IMR-90 (cell line): ENCODE results near the gene FRMD3. TPM values are rescaled to one million over a fixed set of nuclear protein-coding genes. Genes with fewer than 3 reads are reported as not detected.

Experiments used
- ATAC-seq: fragments of 200-7000 bp; cut with Tn5 transposase; 2 replicates; pipeline ENCODE4 v1.9.1; 2020; ENCODE audit warnings: low read depth, mild to moderate bottlenecking, moderate library complexity
- BruUV-seq: library from RNA; stranded (reverse); fragments of 400-500 nt; replicated peaks from 2 replicates; lab custom pipeline; 2021; lab: Mats Ljungman, UMichigan
- CTCF ChIA-PET: fragments of 300-600 bp; formaldehyde crosslinking; extraction: SDS; loops from one replicate; lab custom pipeline; 2021; ENCODE audit warnings: antibody characterized with exemption; lab: Yijun Ruan, JAX
- POLR2A ChIA-PET: fragments of 300-600 bp; sonication (Branson Sonifier 250); formaldehyde crosslinking; loops from one replicate; lab custom pipeline; 2022; ENCODE audit warnings: antibody characterized with exemption; ENCODE audit not compliant: unreplicated experiment; lab: Charles Lee
- DNase-seq: peaks from one replicate; pipeline ENCODE4 v3.0.0; 2013
- H2AFZ ChIP-seq: replicated peaks from 2 replicates; pipeline ENCODE3; 2013; ENCODE audit warnings: low read length, mild to moderate bottlenecking; ENCODE audit not compliant: poor library complexity
- H2AK5ac ChIP-seq: 2 replicates; pipeline ENCODE4 v1.6.1; 2013; ENCODE audit warnings: low read depth, low read length, inconsistent platforms
- H2AK9ac ChIP-seq: replicated peaks from 2 replicates; pipeline ENCODE3; 2013; ENCODE audit warnings: mild to moderate bottlenecking, low read depth, low read length, moderate library complexity; ENCODE audit not compliant: poor library complexity
- H2BK120ac ChIP-seq: 2 replicates; pipeline ENCODE4 v1.6.1; 2013; ENCODE audit warnings: low read depth, low read length, inconsistent platforms
- H2BK15ac ChIP-seq: 3 replicates; pipeline ENCODE4 v1.6.1; 2013; ENCODE audit warnings: low read depth, low read length, inconsistent platforms
- H2BK20ac ChIP-seq: 2 replicates; pipeline ENCODE4 v1.6.1; 2013; ENCODE audit warnings: low read depth, mild to moderate bottlenecking, inconsistent platforms, low read length, moderate library complexity
- H2BK5ac ChIP-seq: 2 replicates; pipeline ENCODE4 v1.6.1; 2013; ENCODE audit warnings: mild to moderate bottlenecking, low read depth, low read length, inconsistent platforms; ENCODE audit not compliant: poor library complexity, severe bottlenecking
- H3K14ac ChIP-seq: replicated peaks from 2 replicates; pipeline ENCODE4 v1.6.1; 2013; ENCODE audit warnings: low read depth, low read length, inconsistent platforms
- H3K18ac ChIP-seq: 2 replicates; pipeline ENCODE4 v1.6.1; 2013; ENCODE audit warnings: low read depth, low read length, control low read depth
- H3K23ac ChIP-seq: 2 replicates; pipeline ENCODE4 v1.6.1; 2013; ENCODE audit warnings: low read depth, low read length, inconsistent platforms
- H3K27ac ChIP-seq: 2 replicates; pipeline ENCODE4 v1.5.1; 2013; ENCODE audit warnings: mild to moderate bottlenecking, control low read depth, low read length; ENCODE audit not compliant: insufficient read depth
- H3K27me3 ChIP-seq: 2 replicates; pipeline ENCODE4 v1.6.1; 2013; ENCODE audit warnings: low read length; ENCODE audit not compliant: control insufficient read depth, insufficient read depth
- H3K36me3 ChIP-seq: 2 replicates; pipeline ENCODE4 v1.6.1; 2013; ENCODE audit warnings: low read length, mixed read lengths; ENCODE audit not compliant: control insufficient read depth, insufficient read depth
- H3K4ac ChIP-seq: 2 replicates; pipeline ENCODE4 v1.6.1; 2013; ENCODE audit warnings: low read depth, low read length, inconsistent platforms
- H3K4me1 ChIP-seq: 2 replicates; pipeline ENCODE4 v1.6.1; 2013; ENCODE audit warnings: low read length, mixed read lengths; ENCODE audit not compliant: control insufficient read depth, insufficient read depth
- H3K4me2 ChIP-seq: 2 replicates; pipeline ENCODE4 v1.6.1; 2013; ENCODE audit warnings: low read depth, mild to moderate bottlenecking, control low read depth, low read length, moderate library complexity
- H3K4me3 ChIP-seq: 2 replicates; pipeline ENCODE4 v1.5.1; 2013; ENCODE audit warnings: low read depth, mild to moderate bottlenecking, control low read depth, low read length, moderate library complexity; ENCODE audit not compliant: insufficient read depth
- H3K56ac ChIP-seq: 2 replicates; pipeline ENCODE4 v1.6.1; 2013; ENCODE audit warnings: low read length, inconsistent platforms; ENCODE audit not compliant: insufficient read depth; ENCODE audit errors: extremely low read depth
- H3K79me1 ChIP-seq, 2 experiments: 2 replicates each; pipeline ENCODE4 v1.6.1; 2013; ENCODE audit warnings: low read length in 2 of 2, inconsistent platforms in 1 of 2, low read depth in 1 of 2
- H3K9ac ChIP-seq: 2 replicates; pipeline ENCODE4 v1.6.1; 2013; ENCODE audit warnings: low read depth, low read length, control low read depth
- H3K9me1 ChIP-seq: 2 replicates; pipeline ENCODE4 v1.6.1; 2013; ENCODE audit warnings: low read length, inconsistent platforms; ENCODE audit not compliant: insufficient read depth
- H3K9me3 ChIP-seq: 2 replicates; pipeline ENCODE4 v1.6.1; 2013; ENCODE audit warnings: low read length; ENCODE audit not compliant: control insufficient read depth, insufficient read depth
- H4K20me1 ChIP-seq: 2 replicates; pipeline ENCODE4 v1.6.1; 2013; ENCODE audit warnings: low read length, inconsistent platforms; ENCODE audit not compliant: insufficient read depth
- H4K5ac ChIP-seq: 2 replicates; pipeline ENCODE4 v1.6.1; 2013; ENCODE audit warnings: mild to moderate bottlenecking, low read depth, low read length, control low read depth
- H4K8ac ChIP-seq, 2 experiments: 2 replicates each; pipeline ENCODE4 v1.6.1; 2013; ENCODE audit warnings: low read depth in 2 of 2, low read length in 2 of 2, control low read depth in 1 of 2, inconsistent platforms in 1 of 2
- H4K91ac ChIP-seq: 2 replicates; pipeline ENCODE4 v1.6.1; 2013; ENCODE audit warnings: low read depth, low read length, inconsistent platforms; ENCODE audit not compliant: insufficient read depth
- BHLHE40 ChIP-seq: fragments of 150-350 bp; IDR thresholded peaks from 2 replicates; pipeline ENCODE4 v1.6.1; 2016; ENCODE audit warnings: mild to moderate bottlenecking, low read depth, low read length
- CEBPB ChIP-seq: IDR thresholded peaks from 2 replicates; pipeline ENCODE4 v1.6.1; 2012; ENCODE audit warnings: low read depth, low read length, improper control_type of control experiment
- CHD1 ChIP-seq: IDR thresholded peaks from 2 replicates; pipeline ENCODE4 v1.6.1; 2012; ENCODE audit warnings: low read depth, low read length, improper control_type of control experiment
- CTCF ChIP-seq: conservative IDR thresholded peaks from 2 replicates; pipeline ENCODE4 v1.5.1; 2012; ENCODE audit warnings: mild to moderate bottlenecking, low read depth, low read length, improper control_type of control experiment
- ELK1 ChIP-seq: fragments of 150-350 bp; IDR thresholded peaks from 2 replicates; pipeline ENCODE4 v1.6.1; 2016; ENCODE audit warnings: low read depth, mild to moderate bottlenecking, low read length, moderate library complexity, borderline replicate concordance
- FOS ChIP-seq: fragments of 150-350 bp; IDR thresholded peaks from 2 replicates; pipeline ENCODE4 v1.6.1; 2016; ENCODE audit warnings: low read depth, low read length
- MAFK ChIP-seq: IDR thresholded peaks from 2 replicates; pipeline ENCODE4 v1.6.1; 2012; ENCODE audit warnings: low read depth, low read length, improper control_type of control experiment
- MAZ ChIP-seq: IDR thresholded peaks from 2 replicates; pipeline ENCODE4 v1.6.1; 2012; ENCODE audit warnings: low read depth, mild to moderate bottlenecking, low read length, improper control_type of control experiment, moderate library complexity, borderline replicate concordance
- MXI1 ChIP-seq: IDR thresholded peaks from 2 replicates; pipeline ENCODE4 v1.6.1; 2012; ENCODE audit warnings: low read depth, mild to moderate bottlenecking, low read length, moderate library complexity, borderline replicate concordance
- NFE2L2 ChIP-seq: fragments of 150-350 bp; IDR thresholded peaks from 2 replicates; pipeline ENCODE4 v1.6.1; 2016; ENCODE audit warnings: low read depth, mild to moderate bottlenecking, low read length
- POLR2A ChIP-seq: IDR thresholded peaks from 2 replicates; pipeline ENCODE4 v1.6.1; 2012; ENCODE audit warnings: mild to moderate bottlenecking, low read depth, low read length
- RAD21 ChIP-seq: IDR thresholded peaks from 2 replicates; pipeline ENCODE4 v1.6.1; 2012; ENCODE audit warnings: low read length, improper control_type of control experiment
- RCOR1 ChIP-seq: IDR thresholded peaks from 2 replicates; pipeline ENCODE4 v1.6.1; 2012; ENCODE audit warnings: mild to moderate bottlenecking, low read length, improper control_type of control experiment; ENCODE audit not compliant: insufficient replicate concordance
- RFX5 ChIP-seq: IDR thresholded peaks from 2 replicates; pipeline ENCODE4 v1.8.0; 2012; ENCODE audit warnings: low read depth, mild to moderate bottlenecking, low read length, moderate library complexity
- SMC3 ChIP-seq: fragments of 150-350 bp; IDR thresholded peaks from 2 replicates; pipeline ENCODE4 v1.6.1; 2016; ENCODE audit warnings: low read depth, mild to moderate bottlenecking, antibody characterized with exemption, low read length, moderate library complexity
- USF2 ChIP-seq: fragments of 150-350 bp; IDR thresholded peaks from 2 replicates; pipeline ENCODE4 v1.6.1; 2017; ENCODE audit warnings: mild to moderate bottlenecking, antibody characterized with exemption, low read length, low read depth
- WGBS, 2 experiments: methylation state at CpG; one replicate each; pipeline versions ENCODE4 v1.1.5 to v1.1.7; 2013; ENCODE audit warnings: missing lambda C conversion rate in 2 of 2; ENCODE audit not compliant: insufficient read length in 1 of 2; ENCODE audit errors: extremely low coverage in 2 of 2; 5-methylcytosine and 5-hydroxymethylcytosine counted together
- dilution Hi-C: fragments of 300-500 bp; cut with HindIII; formaldehyde crosslinking; loops from one replicate; pipeline ENCODE4 v1.14.3; 2018; ENCODE audit warnings: low sequenced_read_pairs; ENCODE audit not compliant: unreplicated experiment
- in situ Hi-C: fragments of 300-500 bp; cut with MboI; formaldehyde crosslinking; loops from 3 replicates; pipeline ENCODE4 v1.14.3; 2019; ENCODE audit warnings: low sequenced_read_pairs, inconsistent platforms, mixed read lengths
- intact Hi-C: fragments of 100-400 bp; cut with micrococcal nuclease; formaldehyde crosslinking; loops from 2 replicates; pipeline ENCODE4 v1.10.0; 2022
- polyA plus RNA-seq, 3 experiments: library from polyadenylated mRNA; depleted of rRNA; stranded (reverse); fragments of >200 nt; gene quantifications; 2 replicates each; pipeline ENCODE4 v1.2.3, GENCODE V29; 2012; ENCODE audit warnings: low replicate concordance in 1 of 3
- total RNA-seq: library from RNA; depleted of rRNA; stranded (reverse); fragments of >200 nt; gene quantifications from 2 replicates; pipeline ENCODE4 v1.2.3, GENCODE V29; 2012

Gene FRMD3
- total and polyA plus RNA-seq, 2 of the 4 experiments (the other 2 are of a cell fraction) = 0.02 to 0.18 TPM

GRCh38 chr9:83466351-83466750 lies 71.8 kb downstream of the FRMD3 start:
- ATAC-seq (no peak), DNase-seq (no peak)
- Histone ChIP-seq H3K27me3 (no peaks in the 10 kb centered on the region), H2BK120ac (no peak overlapping the region), H3K36me3 (no peaks in the 10 kb centered on the region), H2BK15ac (no peak overlapping the region), H2BK5ac (no peak overlapping the region), H3K9ac (no peak overlapping the region), H2BK20ac (no peak overlapping the region), H3K18ac (no peak overlapping the region), H3K4me3 (no peak overlapping the region), H3K79me1 (no peaks in the 10 kb centered on the region), H2AFZ (no peak overlapping the region), H4K20me1 (no peaks in the 10 kb centered on the region), H3K23ac (no peak overlapping the region), H2AK9ac (no peak overlapping the region), H3K27ac (no peak overlapping the region), H4K91ac (no peak overlapping the region), H3K9me3 (0 out of 2 replicates have a peak, but pooled peaks cover 2% of the 10 kb centered on the region), H2AK5ac (no peak overlapping the region), H3K4me2 (no peak overlapping the region), H3K56ac (no peak overlapping the region), H3K4ac (no peak overlapping the region), H4K5ac (no peak overlapping the region), H3K9me1 (no peaks in the 10 kb centered on the region), H4K8ac (no peak overlapping the region), H3K14ac (no peak overlapping the region), H3K4me1 (no peaks in the 10 kb centered on the region)
- BruUV-seq = no TSS peak
- in situ Hi-C loops = no loop called here
- TF ChIP-seq ELK1 (no peak), RCOR1 (no peak), MAZ (no peak), SMC3 (no peak), CEBPB (no peak), MAFK (no peak), USF2 (no peak), NFE2L2 (no peak), BHLHE40 (no peak), CHD1 (no peak), RFX5 (no peak), CTCF (no peak), FOS (no peak), RAD21 (no peak), POLR2A (no peak), MXI1 (no peak)
- no CpG with 5 or more reads among the region's 6 CpGs for WGBS, 2 experiments
- POLR2A ChIA-PET = no interaction called here
- dilution Hi-C loops = no loop called here
- intact Hi-C loops = no loop called here
- CTCF ChIA-PET = no interaction called here
